BJ (cell line): ENCODE results near the gene DRD3. TPM values are rescaled to one million over a fixed set of nuclear protein-coding genes. Genes with fewer than 3 reads are reported as not detected.

Experiments used
- CTCF ChIA-PET: fragments of 350-600 bp; formaldehyde crosslinking; extraction: SDS; loops from one replicate; lab custom pipeline; 2021; ENCODE audit warnings: antibody characterized with exemption, inconsistent platforms; lab: Yijun Ruan, JAX
- POLR2A ChIA-PET: fragments of 300-600 bp; sonication (Branson Sonifier 250); formaldehyde crosslinking; extraction: SDS; loops from one replicate; lab custom pipeline; 2021; ENCODE audit warnings: antibody characterized with exemption; lab: Charles Lee
- DNase-seq: peaks from one replicate; pipeline ENCODE4 v3.0.0-alpha.2; 2011; ENCODE audit warnings: low read depth
- H3K27me3 ChIP-seq: 2 replicates; pipeline ENCODE4 v1.6.0; 2011; ENCODE audit warnings: low read length; ENCODE audit not compliant: control insufficient read depth, insufficient read depth
- H3K36me3 ChIP-seq: 2 replicates; pipeline ENCODE4 v1.5.1; 2011; ENCODE audit warnings: low read length; ENCODE audit not compliant: control insufficient read depth, insufficient read depth
- H3K4me3 ChIP-seq: 2 replicates; pipeline ENCODE4 v1.5.1; 2011; ENCODE audit warnings: low read depth, mild to moderate bottlenecking, control low read depth, low read length
- polyA minus RNA-seq: library from RNA; depleted of rRNA, polyadenylated mRNA; stranded (reverse); fragments of >200 nt; gene quantifications from 2 replicates; pipeline ENCODE4 v1.2.3, GENCODE V29; 2011; rRNA and poly(A)+ RNA removed
- polyA plus RNA-seq: library from polyadenylated mRNA; depleted of rRNA; stranded (reverse); fragments of >200 nt; gene quantifications from 2 replicates; pipeline ENCODE4 v1.2.3, GENCODE V29; 2011; rRNA removed
- TF ChIP-seq, protein P1 (sequence below): IDR thresholded peaks from 2 replicates; pipeline ENCODE4 v1.5.1; 2011; ENCODE audit warnings: low read depth, mild to moderate bottlenecking, control low read depth, inconsistent platforms, low read length, moderate library complexity; ENCODE audit not compliant: insufficient read depth

Gene DRD3
- polyA plus RNA-seq (not detected in 2 replicates), polyA minus RNA-seq (not detected in 2 replicates)

DNA sequence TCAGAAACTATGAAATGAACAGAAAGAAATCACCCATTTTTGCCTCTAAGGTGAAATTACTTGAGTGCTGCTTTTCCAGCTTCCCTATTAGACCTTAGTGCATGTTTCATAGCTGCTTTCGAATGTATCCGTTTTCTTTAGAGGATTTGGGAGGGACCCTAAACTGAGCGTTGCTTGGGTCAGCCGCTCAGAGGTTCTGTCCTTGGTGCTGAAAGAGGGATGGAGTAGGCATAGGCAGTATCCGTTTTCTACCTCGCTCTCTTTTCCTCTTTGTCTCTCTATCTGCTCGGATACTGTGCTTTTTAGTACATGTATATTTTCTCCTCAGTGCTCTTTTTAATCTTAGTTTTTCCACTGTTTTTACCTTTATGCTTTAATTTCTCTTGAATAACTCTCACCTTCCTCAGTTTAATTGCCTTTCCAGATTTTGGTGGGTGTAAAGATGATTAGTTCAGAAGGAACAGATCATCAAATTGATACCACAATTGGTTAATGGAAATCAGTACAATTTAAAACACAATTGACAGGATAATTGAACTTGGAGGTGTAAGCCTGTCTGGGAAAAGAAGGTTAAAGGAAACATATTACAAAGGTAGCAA is at the start of gene DRD3:
DRD3 (minus strand) TSS at position 283 of the 599 bp plus-strand sequence. CDS start 7,060 bp downstream, outside the sequence.
- no peaks in the 10 kb centered on the region for H3K36me3 ChIP-seq
- TF ChIP-seq, protein P1, sequence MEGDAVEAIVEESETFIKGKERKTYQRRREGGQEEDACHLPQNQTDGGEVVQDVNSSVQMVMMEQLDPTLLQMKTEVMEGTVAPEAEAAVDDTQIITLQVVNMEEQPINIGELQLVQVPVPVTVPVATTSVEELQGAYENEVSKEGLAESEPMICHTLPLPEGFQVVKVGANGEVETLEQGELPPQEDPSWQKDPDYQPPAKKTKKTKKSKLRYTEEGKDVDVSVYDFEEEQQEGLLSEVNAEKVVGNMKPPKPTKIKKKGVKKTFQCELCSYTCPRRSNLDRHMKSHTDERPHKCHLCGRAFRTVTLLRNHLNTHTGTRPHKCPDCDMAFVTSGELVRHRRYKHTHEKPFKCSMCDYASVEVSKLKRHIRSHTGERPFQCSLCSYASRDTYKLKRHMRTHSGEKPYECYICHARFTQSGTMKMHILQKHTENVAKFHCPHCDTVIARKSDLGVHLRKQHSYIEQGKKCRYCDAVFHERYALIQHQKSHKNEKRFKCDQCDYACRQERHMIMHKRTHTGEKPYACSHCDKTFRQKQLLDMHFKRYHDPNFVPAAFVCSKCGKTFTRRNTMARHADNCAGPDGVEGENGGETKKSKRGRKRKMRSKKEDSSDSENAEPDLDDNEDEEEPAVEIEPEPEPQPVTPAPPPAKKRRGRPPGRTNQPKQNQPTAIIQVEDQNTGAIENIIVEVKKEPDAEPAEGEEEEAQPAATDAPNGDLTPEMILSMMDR, result no peak
- DNase-seq, result no peak
- ChIA-PET CTCF (no interaction called here), POLR2A (no interaction called here)
- H3K27me3 ChIP-seq, result no peaks in the 10 kb centered on the region
- no peak within 1 kb of the TSS for H3K4me3 ChIP-seq

DNA sequence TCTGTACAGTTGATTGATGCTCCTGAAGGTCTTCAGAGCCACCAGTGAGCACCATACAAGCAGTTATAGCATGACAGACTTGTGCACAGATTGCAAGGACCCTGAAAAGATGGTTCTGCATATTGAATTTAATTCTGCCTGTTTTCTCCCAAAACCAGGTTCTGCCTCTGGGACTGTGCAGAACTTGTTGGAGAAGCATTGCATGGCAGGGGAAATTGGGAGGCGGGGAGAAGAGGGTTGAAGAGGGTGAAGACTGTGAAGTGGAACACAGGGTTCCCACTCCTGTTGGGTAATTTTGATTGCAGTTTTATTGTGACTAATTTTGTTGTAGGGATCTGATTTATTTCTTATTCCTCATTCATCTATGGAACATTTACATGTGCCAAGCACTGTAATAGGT is 48.2 kb upstream of the DRD3 start:
- TF ChIP-seq, protein P1, result no peak
- H3K36me3 ChIP-seq, result no peaks in the 10 kb centered on the region
- CTCF ChIA-PET, result no interaction called here
- no peak overlapping the region for H3K4me3 ChIP-seq
- POLR2A ChIA-PET, result no interaction called here
- no peak for DNase-seq
- no peaks in the 10 kb centered on the region for H3K27me3 ChIP-seq

DNA sequence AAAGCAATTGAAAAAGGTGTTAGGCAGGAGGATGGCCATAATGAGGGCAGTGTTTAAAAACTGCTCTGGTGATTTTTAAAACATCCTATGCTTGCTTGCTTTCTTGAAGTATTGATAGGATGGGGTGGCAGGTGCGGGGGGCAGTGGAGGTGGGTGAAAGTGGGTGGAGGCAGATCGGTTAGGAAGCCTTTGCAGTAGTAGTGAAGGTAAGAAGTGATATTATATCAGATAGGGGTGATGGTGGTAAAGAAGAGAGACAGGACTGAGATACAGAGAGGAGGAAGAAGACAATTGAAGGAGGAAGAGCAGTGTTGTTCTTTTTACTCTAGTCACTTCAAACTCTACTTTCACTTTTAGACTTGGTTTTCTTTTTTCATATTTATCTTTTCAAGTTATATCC is 47.5 kb upstream of the DRD3 start:
- H3K36me3 ChIP-seq, result no peaks in the 10 kb centered on the region
- POLR2A ChIA-PET, result no interaction called here
- H3K27me3 ChIP-seq, result no peaks in the 10 kb centered on the region
- TF ChIP-seq, protein P1, result no peak
- CTCF ChIA-PET, result no interaction called here
- no peak for DNase-seq
- no peak overlapping the region for H3K4me3 ChIP-seq

DNA sequence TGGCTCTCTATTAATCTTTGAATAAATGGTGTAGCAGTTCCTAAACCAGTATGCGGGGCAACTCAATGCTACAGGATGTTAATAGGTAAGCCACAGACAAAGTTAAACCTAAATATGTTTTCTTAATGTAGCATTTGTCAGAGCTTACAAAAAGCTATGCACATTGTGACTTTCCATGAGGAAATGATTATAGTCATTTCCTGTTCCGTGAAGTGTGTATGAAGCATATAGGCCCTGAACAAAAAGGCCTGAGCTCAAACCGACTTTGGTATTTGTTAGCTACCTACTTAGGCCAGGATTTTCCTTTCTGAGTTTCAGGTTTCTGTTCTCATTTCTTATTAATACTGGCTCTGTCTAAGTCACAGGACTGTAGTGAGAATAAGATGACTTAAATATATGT is 44.3 kb upstream of the DRD3 start:
- TF ChIP-seq, protein P1, result no peak
- Histone ChIP-seq H3K27me3 (no peaks in the 10 kb centered on the region; the same call in 1 of the 2 replicates), H3K36me3 (no peaks in the 10 kb centered on the region), H3K4me3 (no peak overlapping the region)
- DNase-seq, result no peak
- CTCF ChIA-PET, result no interaction called here
- POLR2A ChIA-PET, result no interaction called here

DNA sequence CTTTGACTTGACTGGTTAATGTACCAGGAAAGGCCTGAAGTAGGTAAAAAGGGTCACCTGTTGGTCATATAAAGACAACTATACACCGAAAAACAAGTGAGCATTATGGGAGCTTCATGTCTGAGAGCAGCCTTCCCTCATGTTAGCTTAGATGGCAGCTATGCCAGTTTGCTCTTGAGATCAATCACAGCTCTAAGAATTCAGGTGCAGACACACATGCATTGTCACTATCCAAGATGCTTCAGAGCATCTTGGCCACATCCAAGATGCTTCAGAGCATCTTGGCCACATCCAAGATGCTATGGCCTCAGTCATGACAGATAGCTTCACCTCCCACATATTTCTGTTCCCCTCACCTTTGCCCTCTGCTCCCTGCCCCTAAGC is 43.0 kb upstream of the DRD3 start:
- TF ChIP-seq, protein P1, result no peak
- Histone ChIP-seq H3K4me3 (no peak overlapping the region), H3K36me3 (no peaks in the 10 kb centered on the region), H3K27me3 (no peaks in the 10 kb centered on the region; the same call in 1 of the 2 replicates)
- ChIA-PET CTCF (no interaction called here), POLR2A (no interaction called here)
- DNase-seq, result no peak
